ENCODE measurements around the gene BEND7.

BEND7 gene

GRCh38 chr10:13392701-13393100 is 136.1 kb downstream of the BEND7 start:
- Histone ChIP-seq H3K27ac (ENCODE audit: low read depth, low read length) (no peak overlapping the region), H4K20me1 (ENCODE audit: control insufficient read depth, insufficient read depth, low read depth, low read length) (no peaks in the 10 kb centered on the region), H3K27me3 (ENCODE audit: control insufficient read depth, low read length) (0 out of 2 replicates have a peak, but pooled peaks cover 2% of the 10 kb centered on the region), H3K4me2 (ENCODE audit: low read length) (no peak overlapping the region), H3K4me1 (ENCODE audit: control insufficient read depth, low read length) (no peaks in the 10 kb centered on the region), H3F3A (ENCODE audit: control insufficient read depth, insufficient read depth) (no peaks in the 10 kb centered on the region), H3K4me3 (ENCODE audit: low read length) (no peak overlapping the region), H3K36me3 (ENCODE audit: control insufficient read depth, low read length) (no peaks in the 10 kb centered on the region), H3K9me2 (replicated peaks; ENCODE audit: control insufficient read depth, low read length) (no peaks in the 10 kb centered on the region), H3K79me2 (ENCODE audit: control insufficient read depth, low read length) (no peaks in the 10 kb centered on the region), H3K9me3 (ENCODE audit: control insufficient read depth, insufficient read depth, low read length) (no peaks in the 10 kb centered on the region)
- no peak for TF ChIP-seq EZH2phosphoT487 (IDR thresholded peaks at IDR 0.05; ENCODE audit: borderline replicate concordance, low read length)
- TF ChIP-seq, protein P1, sequence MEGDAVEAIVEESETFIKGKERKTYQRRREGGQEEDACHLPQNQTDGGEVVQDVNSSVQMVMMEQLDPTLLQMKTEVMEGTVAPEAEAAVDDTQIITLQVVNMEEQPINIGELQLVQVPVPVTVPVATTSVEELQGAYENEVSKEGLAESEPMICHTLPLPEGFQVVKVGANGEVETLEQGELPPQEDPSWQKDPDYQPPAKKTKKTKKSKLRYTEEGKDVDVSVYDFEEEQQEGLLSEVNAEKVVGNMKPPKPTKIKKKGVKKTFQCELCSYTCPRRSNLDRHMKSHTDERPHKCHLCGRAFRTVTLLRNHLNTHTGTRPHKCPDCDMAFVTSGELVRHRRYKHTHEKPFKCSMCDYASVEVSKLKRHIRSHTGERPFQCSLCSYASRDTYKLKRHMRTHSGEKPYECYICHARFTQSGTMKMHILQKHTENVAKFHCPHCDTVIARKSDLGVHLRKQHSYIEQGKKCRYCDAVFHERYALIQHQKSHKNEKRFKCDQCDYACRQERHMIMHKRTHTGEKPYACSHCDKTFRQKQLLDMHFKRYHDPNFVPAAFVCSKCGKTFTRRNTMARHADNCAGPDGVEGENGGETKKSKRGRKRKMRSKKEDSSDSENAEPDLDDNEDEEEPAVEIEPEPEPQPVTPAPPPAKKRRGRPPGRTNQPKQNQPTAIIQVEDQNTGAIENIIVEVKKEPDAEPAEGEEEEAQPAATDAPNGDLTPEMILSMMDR (IDR thresholded peaks at IDR 0.05; ENCODE audit: low read depth, low read length, poor library complexity, severe bottlenecking), result no peak
